Measurements from ENCODE around the gene MGARP.
A peak's percentile ranks its signal among the peaks of the same experiment; 100 is the strongest.

The MGARP gene

GRCh38 chr4:139274790-139275189, 5.2 kb downstream of the MGARP start:
- TF ChIP-seq CTCF (IDR thresholded peaks at IDR 0.05), result no peak
- H3K27me3 ChIP-seq, result no peaks in the 10 kb centered on the region
- H3K27ac ChIP-seq, result no peak overlapping the region
- H3K36me3 ChIP-seq, result no peaks in the 10 kb centered on the region
- H3K9me3 ChIP-seq, result no peaks in the 10 kb centered on the region
- DNase-seq, result no peak
- H3K4me1 ChIP-seq, result peaks cover 0 to 6% (median 1%) of the 10 kb centered on the region in 4 donors
- intact Hi-C loops (cut with DNase I; ENCODE audit: low total_unique reads), result no loop called here
- no peak overlapping the region for H3K4me3 ChIP-seq

- TF ChIP-seq CTCF (IDR thresholded peaks at IDR 0.05), result no peak
- Histone ChIP-seq H3K4me1 (peaks cover 0 to under 1% (median 0%) of the 10 kb centered on the region in 4 donors), H3K27ac (no peak overlapping the region), H3K9me3 (no peaks in the 10 kb centered on the region), H3K36me3 (no peaks in the 10 kb centered on the region), H3K4me3 (no peak overlapping the region), H3K27me3 (no peaks in the 10 kb centered on the region)
- intact Hi-C loops (cut with DNase I; ENCODE audit: low total_unique reads), result no loop called here
- no peak for DNase-seq
Observed at GRCh38 chr4:139273835-139274234, 6.2 kb downstream of the MGARP start.

GRCh38 chr4:139267301-139267700, 12.7 kb downstream of the MGARP start:
- DNase-seq, result no peak
- Histone ChIP-seq H3K27ac (no peak overlapping the region), H3K4me3 (no peak overlapping the region), H3K4me1 (no peaks in the 10 kb centered on the region), H3K27me3 (no peaks in the 10 kb centered on the region), H3K9me3 (no peaks in the 10 kb centered on the region), H3K36me3 (no peaks in the 10 kb centered on the region)
- no peak for TF ChIP-seq CTCF (IDR thresholded peaks at IDR 0.05)
- intact Hi-C loops (cut with DNase I; ENCODE audit: low total_unique reads), result loop anchor here (2.0 kb wide), 1 partner anchor 24 kb away; no protein-coding TSS in a partner anchor

- peak; percentile 70 to 76 for DNase-seq
- Histone ChIP-seq H3K36me3 (no peaks in the 10 kb centered on the region), H3K4me3 (peak overlapping the region; percentile 35 to 44), H3K4me1 (no peaks in the 10 kb centered on the region), H3K27me3 (no peaks in the 10 kb centered on the region), H3K27ac (peak overlapping the region in 1 of 2 donors; percentile 1), H3K9me3 (no peaks in the 10 kb centered on the region)
- intact Hi-C loops (cut with DNase I; ENCODE audit: low total_unique reads), result loop anchor here (2.0 kb wide), 1 partner anchor 24 kb away; no protein-coding TSS in a partner anchor
- TF ChIP-seq CTCF (IDR thresholded peaks at IDR 0.05), result no peak
Observed at GRCh38 chr4:139266583-139267257, 13.3 kb downstream of the MGARP start.

GRCh38 chr4:139266208-139266582, 13.8 kb downstream of the MGARP start:
- Histone ChIP-seq H3K4me3 (peak overlapping the region; percentile 35 to 44), H3K36me3 (no peaks in the 10 kb centered on the region)
- intact Hi-C loops (cut with DNase I; ENCODE audit: low total_unique reads), result loop anchor here (2.0 kb wide), 1 partner anchor 25 kb away; no protein-coding TSS in a partner anchor

More at GRCh38 chr4:139266208-139266582, 13.8 kb downstream of the MGARP start:
- no peak for DNase-seq
- no peak for TF ChIP-seq CTCF (IDR thresholded peaks at IDR 0.05)
- H3K27me3 ChIP-seq, result no peaks in the 10 kb centered on the region
- H3K27ac ChIP-seq, result peak overlapping the region in 1 of 2 donors; percentile 1
- H3K4me1 ChIP-seq, result no peaks in the 10 kb centered on the region
- no peaks in the 10 kb centered on the region for H3K9me3 ChIP-seq
